DND-41 (cell line): ENCODE measurements around the gene PLCB3.

ENCODE experiments used
- EZH2 ChIP-seq: IDR thresholded peaks from 3 replicates; pipeline ENCODE4 v1.6.1; 2012; ENCODE audit warnings: borderline replicate concordance, low read depth, mild to moderate bottlenecking, moderate library complexity, low read length, inconsistent platforms; ENCODE audit not compliant: severe bottlenecking
- TF ChIP-seq, protein P1 (sequence below): IDR thresholded peaks from 2 replicates; pipeline ENCODE4 v1.5.1; 2012; ENCODE audit warnings: borderline replicate concordance, low read length, moderate library complexity, mild to moderate bottlenecking; ENCODE audit not compliant: poor library complexity, severe bottlenecking; ENCODE audit errors: extremely low read depth

DNA sequence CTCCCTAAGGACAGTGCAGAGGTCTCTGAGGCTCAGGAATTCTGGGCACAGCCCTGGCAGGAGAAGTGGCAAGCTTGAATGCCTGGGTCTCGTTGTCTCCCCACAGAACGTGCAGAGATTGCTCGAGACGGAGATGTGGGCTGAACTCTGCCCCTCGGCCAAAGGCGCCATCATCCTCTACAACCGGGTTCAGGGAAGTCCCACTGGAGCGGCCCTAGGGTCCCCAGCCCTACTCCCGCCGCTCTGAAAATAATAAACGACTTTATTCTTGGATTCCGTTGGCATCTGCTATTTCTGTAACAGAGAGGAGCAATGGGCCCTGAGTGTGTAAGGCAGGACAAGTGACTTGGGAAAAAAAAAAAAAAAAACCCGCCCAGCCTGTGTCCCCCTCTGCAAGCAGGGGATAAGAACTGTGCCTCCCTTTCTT, 21.6 kb upstream of the PLCB3 start:
- TF ChIP-seq, protein P1, sequence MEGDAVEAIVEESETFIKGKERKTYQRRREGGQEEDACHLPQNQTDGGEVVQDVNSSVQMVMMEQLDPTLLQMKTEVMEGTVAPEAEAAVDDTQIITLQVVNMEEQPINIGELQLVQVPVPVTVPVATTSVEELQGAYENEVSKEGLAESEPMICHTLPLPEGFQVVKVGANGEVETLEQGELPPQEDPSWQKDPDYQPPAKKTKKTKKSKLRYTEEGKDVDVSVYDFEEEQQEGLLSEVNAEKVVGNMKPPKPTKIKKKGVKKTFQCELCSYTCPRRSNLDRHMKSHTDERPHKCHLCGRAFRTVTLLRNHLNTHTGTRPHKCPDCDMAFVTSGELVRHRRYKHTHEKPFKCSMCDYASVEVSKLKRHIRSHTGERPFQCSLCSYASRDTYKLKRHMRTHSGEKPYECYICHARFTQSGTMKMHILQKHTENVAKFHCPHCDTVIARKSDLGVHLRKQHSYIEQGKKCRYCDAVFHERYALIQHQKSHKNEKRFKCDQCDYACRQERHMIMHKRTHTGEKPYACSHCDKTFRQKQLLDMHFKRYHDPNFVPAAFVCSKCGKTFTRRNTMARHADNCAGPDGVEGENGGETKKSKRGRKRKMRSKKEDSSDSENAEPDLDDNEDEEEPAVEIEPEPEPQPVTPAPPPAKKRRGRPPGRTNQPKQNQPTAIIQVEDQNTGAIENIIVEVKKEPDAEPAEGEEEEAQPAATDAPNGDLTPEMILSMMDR: no peak
- TF ChIP-seq EZH2: no peak
